NOMO-1 treated with DMSO at 0.1 percent for 48 hours (cell line): ENCODE measurements around the gene SPARC.
"Not testable (repeated sequence)": the region's sequence is repeated elsewhere in the genome, so short reads cannot be mapped to it uniquely, and the experiment has no call there.

ENCODE experiments used
- DNase-seq: peaks from one replicate; lab custom pipeline; 2025; ENCODE audit not compliant: unreplicated experiment; lab: John Stamatoyannopoulos, UW

SPARC gene

GRCh38 chr5:151686674-151687407 is at the start of gene SPARC:
TSS of gene SPARC (minus strand) at chr5:151686915. CDS start at chr5:151676188, 10,727 bp downstream.
- no peak for DNase-seq

GRCh38 chr5:151735646-151736045 is 48.9 kb upstream of the SPARC start:
- no peak for DNase-seq

DNA sequence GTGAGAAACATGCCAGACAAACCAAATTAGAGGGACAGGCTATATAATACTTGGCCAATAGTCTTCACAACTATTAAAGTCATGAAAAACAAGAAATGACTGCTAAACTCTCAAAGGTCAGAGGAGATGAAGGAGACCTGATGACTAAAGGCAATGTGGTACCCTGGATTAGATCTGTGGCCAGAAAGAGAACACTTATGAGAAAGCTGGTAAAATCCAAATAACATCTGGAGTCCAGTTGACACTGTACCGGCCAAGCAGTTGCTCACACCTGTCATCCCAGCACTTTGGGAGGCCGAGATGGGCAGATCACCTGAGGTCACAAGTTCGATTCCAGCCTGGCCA is 47.3 kb upstream of the SPARC start:
- DNase-seq: no peak

DNA sequence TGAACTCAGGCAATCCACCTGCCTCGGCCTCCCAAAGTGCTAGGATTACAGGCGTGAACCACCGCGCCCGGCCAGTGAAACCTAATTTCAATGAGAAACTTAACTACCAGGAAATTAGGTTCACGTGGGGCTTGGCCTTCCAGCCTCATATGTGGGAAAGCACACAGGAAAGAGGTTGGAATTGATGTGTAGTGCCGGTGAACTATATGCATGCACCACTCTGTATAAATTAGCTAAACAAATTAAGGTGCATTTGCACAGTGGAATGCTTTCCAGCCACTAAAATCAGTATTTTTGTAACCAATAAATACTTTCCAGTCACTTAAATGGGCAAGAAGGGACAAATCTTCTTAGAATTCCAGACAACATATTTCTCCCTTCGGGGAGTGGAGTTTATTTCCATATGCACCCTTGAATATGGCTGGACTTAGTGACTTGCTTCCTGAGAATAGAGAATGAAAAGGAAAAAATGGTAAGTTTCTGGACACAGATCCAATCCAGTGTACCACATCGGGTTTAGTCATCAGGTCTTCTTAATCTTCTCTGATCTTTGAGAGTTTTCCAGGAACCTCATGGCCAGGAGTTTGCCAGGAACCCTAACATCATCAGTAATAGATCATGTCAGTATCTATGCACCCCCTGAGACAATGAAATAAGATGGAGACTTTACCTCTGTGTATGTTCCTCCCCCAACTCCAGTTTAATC is 46.8 kb upstream of the SPARC start:
- no peak for DNase-seq

- no peak for DNase-seq
These were observed 43.7 kb upstream of the SPARC start for GRCh38 chr5:151730381-151730780.

GRCh38 chr5:151729597-151729996 is 42.9 kb upstream of the SPARC start:
- DNase-seq: not testable (repeated sequence)

GRCh38 chr5:151724360-151724759 is 37.6 kb upstream of the SPARC start:
- no peak for DNase-seq

- peak; percentile 38 for DNase-seq
These were observed 35.8 kb upstream of the SPARC start for GRCh38 chr5:151722546-151722945.

DNA sequence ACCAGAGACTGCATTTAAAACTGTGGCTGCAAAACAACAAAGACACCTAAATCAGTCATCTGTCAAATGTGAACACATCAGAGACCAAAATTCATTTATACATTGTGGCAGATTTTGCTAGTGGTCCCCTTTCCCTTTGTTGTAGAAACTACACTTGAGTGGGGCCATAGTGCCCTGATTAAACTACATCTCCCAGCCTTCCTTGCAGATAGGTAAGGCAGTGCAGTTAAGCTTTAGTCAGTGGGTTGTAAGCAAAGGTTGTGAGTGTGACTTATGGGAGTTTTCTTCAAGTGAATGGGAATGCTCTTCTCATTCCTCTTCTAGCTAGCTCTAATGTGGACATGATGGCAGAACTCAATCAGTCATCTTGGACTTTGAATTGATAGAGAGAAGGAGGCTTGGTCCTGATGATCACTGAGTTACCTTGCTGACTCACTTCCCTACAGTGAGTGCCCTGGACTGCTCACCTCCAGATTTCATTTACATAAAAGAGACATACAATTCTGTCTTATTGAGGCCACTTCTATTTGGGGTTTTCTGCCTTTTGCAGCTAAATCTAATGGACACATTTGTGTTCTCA is 35.2 kb upstream of the SPARC start:
- no peak for DNase-seq

DNA sequence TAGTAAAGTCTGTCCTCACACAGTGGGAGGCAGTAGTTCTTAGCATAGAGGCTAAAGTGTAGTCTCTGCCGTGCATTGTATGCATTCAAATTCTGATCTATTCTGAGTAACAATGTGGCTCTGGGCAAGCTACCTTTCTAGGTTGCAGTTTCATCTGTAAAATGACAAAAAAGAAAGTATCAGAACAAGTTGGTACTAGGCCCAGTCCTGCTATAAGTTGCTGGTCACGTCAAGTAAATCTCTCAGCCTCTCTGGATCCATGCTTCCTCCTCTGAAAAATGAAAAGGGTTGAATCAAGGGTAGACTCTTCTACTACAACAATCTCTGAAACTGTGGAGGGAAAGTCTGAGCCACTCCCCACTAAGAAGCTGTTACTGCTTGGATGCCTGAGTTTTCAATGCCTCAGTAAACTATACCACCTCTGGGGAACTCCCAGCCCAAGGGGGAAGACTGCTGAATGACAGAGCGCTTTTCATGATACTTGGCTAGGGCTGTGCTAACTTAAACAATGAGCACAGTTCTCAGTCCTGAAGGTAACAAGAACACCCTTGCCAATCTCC is 34.5 kb upstream of the SPARC start:
- no peak for DNase-seq

GRCh38 chr5:151720215-151720614 is 33.5 kb upstream of the SPARC start:
- DNase-seq: peak; percentile 42

DNA sequence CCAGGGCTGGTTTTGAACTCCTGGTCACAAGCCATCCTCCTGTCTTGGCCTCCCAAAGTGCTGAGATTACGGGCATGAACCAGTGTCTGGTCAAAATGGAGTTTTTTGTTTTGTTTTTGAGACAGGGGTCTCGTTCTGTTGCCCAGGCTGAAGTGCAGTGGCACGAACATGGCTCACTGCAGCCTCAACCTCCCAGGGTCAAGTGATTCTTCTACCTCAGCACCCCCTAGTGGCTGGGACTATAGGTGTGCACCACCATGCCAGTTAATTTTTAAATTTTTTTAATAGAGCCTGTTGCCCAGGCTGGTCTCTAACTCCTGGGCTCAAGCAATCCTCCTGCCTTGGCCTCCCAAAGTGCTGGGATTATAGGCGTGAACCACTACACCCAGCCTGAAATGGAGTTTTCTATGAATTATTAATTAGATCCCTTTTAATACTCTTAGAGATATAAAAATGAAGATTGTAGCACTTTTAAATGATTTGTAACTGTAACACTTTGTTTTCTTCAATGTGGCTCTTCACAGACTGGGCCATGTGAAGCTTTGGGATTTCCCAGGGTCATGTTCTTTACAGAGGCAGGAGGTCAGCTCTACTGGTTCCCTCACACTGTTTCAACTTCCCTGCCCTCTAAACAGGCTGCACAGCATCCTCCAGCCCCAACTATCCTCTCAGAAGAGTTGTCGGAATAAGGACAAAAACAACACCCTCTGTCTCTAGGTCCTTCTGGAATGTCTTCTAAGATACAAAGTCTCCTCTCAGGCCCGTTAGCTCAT is 32.7 kb upstream of the SPARC start:
- peak; percentile 2 for DNase-seq

DNA sequence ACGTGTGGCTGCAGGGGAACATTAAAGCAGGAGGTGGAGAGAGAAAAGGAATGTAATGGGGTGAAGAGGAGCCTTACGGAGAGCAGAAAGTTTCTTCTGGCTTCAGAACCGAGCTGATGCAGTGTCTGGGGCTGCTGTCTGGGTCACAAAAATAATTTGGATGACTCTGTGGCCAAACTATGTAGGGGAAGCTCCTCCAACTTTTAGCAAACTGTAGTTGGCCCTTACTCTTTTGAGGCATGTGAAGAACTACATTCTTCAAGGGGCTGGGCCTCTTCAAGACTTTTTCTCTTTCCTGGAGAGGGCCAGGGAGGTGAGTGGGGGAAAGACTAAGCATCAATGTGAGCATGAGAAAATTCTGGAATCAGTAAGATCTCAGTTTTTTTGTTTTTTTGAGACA is 31.9 kb upstream of the SPARC start:
- no peak for DNase-seq

DNA sequence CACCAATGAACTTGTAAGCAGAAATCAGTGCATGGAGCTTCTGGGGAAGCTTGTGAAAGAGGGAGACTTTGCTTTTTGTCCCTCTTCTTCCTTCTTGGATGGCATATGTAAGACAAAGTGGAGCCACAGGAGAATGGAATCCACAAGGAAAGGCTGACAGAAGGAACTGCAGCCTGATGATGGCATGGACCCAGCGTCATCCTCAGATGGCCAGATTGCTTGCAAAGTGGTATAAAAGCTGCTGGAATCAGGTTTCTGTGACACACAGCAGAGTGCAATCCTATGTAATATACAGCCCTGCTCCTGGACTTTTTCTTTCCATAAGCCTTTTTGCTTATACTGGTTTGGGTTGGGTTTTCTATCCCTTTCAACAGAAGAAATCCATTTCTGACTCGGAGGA is 31.4 kb upstream of the SPARC start:
- DNase-seq: no peak

DNA sequence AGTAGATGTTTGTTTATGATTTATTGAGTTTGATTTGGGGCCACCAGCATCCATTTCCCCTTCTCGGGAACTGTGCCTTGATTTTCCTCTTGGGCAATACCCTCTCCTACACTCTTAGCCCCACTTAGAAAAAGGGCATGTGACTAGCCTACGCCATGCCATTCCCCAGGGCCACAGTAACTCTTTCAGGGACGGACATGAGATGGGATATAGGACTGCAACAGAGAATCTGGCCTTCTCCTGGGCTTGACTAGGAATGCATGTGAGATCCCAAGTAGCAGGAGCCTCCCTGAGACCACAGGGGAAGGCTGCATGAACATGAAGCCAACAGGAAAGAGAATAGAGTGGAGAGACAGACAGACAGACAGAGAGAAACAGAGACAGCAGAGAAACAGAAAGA is 30.7 kb upstream of the SPARC start:
- DNase-seq: no peak

DNA sequence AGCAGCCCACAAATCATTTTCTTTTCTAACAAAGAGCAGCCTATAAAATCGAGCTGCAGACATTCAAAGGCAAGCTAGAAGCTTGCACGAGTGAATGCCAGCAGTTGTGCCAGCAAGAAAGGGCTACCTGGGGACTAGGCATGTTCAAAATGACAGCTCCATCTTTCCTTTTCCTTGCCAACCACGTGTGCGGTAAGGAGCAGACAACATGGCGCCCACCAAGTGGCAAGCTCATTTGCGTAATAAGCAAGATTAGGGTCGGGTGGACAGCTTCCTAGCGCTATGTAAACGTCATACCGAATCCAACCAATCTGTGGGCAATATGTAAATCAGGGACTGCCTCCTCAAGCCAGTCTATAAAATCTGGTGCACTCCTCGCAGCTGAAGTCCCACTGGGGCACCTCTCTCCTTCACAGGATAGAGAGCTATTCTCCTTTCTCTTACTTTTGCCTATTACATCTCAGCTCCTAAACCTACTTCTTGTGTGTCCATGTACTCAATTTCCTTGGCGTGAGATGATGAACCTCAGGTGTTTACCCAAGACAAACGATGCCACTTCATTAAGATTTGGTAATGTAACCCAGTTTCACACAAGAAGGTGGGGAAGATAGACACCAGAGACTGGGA is 22.5 kb upstream of the SPARC start:
- no peak for DNase-seq

- no peak for DNase-seq
These were observed 21.4 kb upstream of the SPARC start for GRCh38 chr5:151708126-151708525.

DNA sequence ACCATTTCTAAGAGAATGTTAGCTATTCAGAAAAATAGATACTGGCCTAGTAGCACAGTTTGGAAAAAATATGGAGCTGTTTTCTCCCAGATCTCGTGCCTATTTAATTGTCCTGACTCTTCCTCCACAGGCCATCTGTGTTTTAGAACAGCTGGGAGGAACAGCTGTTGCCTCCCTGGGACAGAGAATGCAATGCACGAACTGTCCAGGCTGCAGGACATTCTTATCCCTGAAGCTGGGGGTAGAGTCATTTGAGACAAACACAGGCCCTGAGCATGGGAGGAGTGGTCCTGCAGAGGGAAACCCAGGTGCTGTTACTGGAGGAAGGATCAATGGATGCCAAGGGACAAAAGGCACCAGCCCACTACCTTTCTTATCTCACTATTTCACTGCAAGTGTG is 20.9 kb upstream of the SPARC start:
- no peak for DNase-seq

DNA sequence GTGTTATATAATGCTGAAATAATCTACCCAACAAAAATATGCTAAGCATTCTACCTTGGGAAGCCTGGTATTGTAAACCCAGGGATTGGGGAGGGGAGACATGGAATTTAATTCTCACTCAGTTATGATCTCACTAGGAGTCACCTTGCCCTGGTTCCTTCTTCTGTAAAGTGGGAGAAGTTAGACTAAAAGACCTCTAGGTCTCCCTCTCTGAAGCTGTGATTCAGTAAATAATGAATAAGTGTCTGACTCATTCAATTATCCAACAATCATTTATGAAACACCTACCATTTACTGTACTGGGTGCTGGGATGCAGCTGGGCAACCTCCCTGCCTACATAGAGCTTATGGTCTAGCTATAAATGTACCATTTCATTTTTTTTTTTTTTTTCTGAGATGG is 20.2 kb upstream of the SPARC start:
- no peak for DNase-seq

GRCh38 chr5:151703780-151704179 is 17.1 kb upstream of the SPARC start:
- no peak for DNase-seq

- DNase-seq: no peak
These were observed 16.5 kb upstream of the SPARC start for GRCh38 chr5:151703227-151703626.
